GM21786 (cell line): Measurements from ENCODE around the gene CTNNA3.

ENCODE experiments used
- ATAC-seq: cut with Tn5 transposase; IDR thresholded peaks from one replicate; pipeline ENCODE4 v1.9.1; 2021; ENCODE audit not compliant: unreplicated experiment

Gene CTNNA3

DNA sequence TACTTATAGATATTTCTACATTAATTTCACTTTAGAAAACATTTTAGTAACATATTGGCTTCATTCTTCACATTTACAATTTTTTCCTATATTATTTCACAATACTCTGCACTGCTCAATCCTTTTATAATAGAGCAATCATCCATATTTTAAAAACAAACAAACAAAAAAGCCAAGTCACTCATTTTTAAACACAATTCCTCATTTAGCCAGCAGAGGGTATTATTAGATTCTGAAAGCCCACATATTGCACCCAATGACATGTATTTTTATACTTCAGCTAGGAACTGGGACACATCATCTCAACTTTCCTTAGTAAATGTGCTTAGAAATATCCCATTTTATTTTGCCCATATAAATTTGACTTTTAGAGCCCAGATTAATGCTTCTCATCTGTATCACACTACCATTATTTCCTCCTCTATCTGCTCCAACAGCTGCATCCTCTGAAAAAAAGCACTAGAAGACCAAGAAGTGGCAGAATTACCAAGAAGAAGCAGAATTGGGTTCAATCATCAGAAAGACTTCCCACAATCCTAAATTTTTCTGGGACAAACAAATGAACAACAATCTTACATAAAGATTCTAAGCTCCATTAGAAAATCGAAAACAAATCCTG is 29.5 kb downstream of the CTNNA3 start:
- ATAC-seq, result peak; percentile 50

GRCh38 chr10:67665491-67665890 is 30.5 kb downstream of the CTNNA3 start:
- no peak for ATAC-seq

DNA sequence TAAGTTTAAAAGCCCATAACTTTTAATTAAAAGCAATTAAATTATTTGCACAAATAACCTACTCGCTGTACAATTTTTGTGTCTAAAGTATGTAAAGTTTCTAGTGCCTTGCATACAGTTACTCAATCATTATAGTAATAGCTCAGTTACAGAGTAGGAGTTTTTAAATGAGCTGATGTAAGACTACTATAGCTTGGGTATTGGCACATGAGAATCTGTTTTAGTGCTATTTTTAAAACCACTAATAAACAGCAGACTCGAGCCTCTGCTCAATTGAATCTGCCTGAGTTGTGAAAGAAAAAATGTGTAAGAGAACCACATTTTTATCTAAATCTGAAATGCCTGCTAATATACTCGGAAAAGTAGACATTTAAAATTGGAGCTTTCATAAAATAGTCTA is 31.1 kb downstream of the CTNNA3 start:
- no peak for ATAC-seq

- ATAC-seq, result no peak
Measured at GRCh38 chr10:67663449-67664087, 32.4 kb downstream of the CTNNA3 start.

- ATAC-seq, result no peak
Measured at GRCh38 chr10:67662415-67662814, 33.6 kb downstream of the CTNNA3 start.

- no peak for ATAC-seq
Measured at GRCh38 chr10:67659497-67659896, 36.5 kb downstream of the CTNNA3 start.

DNA sequence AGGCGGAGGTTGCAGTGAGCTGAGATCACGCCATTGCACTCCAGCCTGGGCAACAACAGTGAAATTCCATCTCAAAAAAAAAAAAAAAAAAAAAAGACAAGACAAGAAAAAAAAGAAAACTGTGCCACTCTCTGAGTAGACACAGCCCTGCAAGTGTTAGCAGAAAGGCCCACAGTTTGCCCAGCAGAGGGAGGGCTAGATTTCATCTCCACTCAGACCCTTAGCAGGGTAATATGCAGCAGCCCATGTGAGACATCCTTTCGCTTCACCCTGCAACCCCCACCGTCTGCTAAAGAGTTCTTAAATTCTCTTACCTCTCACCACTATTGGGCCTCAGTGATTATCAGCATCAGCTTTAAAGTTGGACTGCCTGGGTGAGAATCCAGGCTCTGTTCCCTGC is 38.2 kb downstream of the CTNNA3 start:
- no peak for ATAC-seq

DNA sequence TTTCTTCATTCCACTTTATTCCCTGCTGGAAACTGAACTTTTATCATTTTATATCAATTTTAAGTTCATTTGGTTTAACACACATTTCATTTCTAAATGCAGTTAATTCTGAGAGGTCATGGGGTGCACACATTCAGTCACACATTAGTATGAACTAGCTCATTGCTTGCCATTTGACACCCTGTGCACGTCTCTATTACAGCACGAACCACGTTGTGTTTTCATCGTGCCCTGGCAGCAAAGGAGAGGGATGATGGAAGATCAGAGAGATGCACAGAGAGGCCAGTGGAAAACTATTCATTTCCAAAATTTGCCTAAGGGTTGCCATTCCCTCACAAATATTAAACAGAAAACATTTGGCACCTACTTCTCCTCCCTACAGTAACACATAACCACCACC is 45.4 kb downstream of the CTNNA3 start:
- ATAC-seq, result no peak

DNA sequence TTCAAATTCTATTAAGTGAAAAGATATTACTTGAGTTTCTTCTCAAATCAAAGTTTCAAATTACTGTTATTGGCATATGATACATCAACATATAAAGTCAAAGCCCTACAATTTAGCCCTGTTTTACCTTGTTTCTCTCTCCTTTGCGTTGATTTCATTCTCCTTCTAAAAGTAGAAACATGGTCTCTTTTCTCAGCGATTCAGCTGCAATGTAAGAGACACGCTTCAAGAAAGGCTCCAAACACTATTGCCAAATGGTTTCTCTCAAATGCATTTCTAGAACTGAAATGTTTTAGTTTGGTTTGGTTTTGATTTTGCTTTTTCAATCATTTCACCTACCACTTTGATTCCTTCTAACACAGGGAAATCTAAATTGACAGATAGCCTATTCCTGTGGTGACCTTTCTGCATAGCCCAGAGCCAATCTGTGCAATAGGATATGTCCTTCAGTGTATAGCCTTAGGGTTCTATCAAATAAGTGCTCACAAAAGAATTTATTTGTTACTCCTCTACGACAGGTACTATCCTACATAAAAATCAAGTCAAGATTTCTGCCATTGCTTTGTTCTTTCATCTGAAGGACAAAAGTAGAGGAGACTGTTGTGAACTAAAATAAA is 47.3 kb downstream of the CTNNA3 start:
- ATAC-seq, result no peak

GRCh38 chr10:67630904-67631303 is 65.1 kb downstream of the CTNNA3 start:
- no peak for ATAC-seq

DNA sequence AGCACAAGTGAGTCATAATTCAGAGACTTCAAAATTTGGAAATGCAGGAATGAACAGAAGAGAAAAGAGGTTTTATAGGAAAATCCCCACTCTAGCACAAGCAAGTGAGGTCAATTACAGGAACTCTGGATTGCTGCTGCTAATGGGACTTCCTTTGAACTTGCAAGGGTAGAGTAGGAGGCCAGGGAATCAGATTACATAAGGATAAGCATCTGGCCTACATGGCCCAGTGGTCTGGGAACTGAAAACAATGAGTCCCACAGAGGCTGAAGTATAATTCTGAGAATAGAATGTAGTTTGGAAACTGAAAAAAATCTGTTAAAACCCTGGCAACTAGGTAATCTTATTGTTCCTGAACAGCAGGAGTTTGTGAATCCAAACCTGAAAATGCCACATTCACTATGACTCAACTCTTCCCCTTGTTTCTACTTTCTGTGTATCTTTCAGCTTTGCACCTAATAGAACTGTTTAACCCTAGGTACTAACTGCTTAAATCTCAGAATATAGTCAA is 66.5 kb downstream of the CTNNA3 start:
- ATAC-seq, result no peak

DNA sequence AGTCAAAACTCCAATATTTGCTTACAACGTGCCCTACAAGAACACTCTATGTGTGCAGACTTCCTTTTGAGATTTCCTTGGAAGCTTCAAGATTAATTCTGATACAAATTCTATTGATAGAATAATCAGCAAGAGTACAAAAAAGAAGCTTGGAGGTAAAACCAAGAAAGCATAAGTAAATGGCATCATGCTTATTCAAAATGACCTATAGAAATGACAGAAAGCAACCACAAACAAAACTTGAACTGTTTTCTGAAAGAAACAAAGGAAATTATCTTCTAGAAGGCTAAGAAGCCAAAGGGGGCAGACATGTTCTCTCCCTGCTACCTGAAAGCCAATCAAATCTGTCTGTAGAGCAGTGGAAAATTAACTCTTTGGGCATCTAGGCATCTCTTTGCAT is 73.0 kb downstream of the CTNNA3 start:
- ATAC-seq, result no peak

DNA sequence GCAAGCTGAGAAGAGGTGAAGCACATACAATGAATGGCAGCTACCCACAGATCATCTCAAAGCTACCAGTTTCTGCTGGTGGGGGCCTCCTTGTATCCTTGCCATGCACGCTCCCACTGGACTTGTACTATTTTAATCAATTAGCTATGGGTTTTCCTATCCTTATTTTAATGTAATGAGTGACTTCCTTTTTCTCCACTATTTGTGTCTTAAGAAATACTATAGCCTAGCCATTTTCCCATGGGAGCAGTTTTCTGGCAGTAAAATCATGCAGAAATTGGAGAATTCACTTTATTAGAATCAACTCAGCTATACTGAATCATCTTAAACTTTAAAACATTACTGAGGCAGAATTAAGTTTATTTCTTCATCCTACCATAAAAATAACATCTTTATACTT is 73.5 kb downstream of the CTNNA3 start:
- no peak for ATAC-seq

GRCh38 chr10:67621834-67622233 is 74.2 kb downstream of the CTNNA3 start:
- no peak for ATAC-seq

DNA sequence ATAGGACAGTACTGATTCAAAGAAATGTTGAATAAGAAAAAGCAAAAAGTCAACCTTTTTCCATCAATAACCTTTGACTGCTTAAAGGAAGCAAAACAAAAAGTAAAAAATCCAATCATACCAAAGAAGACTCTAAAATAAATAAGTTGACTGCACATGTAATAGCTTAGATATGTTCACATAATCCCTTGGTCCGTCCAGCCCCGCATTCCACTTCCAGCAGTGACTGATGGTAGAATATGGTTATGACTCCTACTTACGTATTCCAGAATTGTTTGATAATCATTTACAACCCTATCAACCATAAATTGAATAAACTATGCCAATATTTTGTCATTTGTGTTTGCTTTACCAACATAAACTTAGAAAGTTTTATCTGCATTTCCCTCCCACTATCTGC is 77.9 kb downstream of the CTNNA3 start:
- no peak for ATAC-seq

- peak; percentile 90 for ATAC-seq
Measured at GRCh38 chr10:67612577-67613537, 83.1 kb downstream of the CTNNA3 start.

DNA sequence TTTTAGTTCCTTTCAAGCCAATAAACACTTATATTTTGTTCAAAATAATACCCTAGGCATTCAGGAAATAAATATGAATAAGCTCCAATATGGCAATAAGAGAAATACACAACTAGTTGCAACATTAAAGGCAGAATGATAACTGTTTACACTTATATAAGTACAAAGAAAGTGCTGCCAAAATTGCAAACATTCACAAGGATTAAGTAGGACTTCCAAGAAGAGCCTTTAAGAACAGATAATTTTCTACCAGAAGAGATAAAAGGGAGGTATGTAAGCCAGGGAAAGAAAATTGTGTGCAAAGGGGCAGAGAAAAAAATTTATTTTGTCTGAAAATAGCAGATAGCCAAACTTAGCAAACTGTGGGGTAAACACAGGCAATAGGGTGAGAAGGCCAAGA is 83.8 kb downstream of the CTNNA3 start:
- ATAC-seq, result no peak

DNA sequence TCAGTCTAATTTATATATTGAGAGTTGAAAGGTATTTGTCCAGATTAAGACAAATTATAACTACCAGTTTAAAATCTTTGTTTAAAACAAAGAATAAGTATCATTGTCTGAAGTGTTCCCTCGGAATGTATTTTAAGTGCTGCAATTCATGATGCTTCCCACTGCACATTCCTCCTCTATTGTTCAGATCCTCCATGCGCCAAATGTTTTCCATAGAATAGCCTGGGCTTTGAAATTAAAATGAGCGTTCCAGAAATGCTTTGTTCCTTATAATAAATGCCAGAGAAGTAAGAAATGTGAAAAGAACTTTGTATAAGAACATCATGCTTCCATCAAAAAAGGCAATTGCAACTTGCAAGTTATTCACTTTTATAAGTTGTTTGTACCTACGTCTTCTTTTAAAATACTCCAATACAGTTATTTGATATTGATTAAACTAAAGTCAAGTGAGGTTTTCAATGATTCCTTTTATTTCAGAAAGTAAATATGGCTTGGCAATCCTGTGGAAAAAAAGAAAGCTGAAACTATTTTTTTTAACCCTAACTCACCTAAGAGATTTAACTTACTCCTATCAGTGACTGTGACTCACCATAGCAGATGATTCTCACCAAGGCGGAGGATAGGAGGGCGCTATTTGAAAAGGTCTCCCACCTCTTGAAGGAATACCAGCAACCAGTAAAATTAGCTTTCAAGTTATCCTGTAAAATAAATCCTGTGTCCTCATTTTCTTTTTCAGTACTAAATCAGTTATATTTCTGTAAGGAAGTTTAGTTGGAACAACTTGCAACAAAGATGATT is 85.8 kb downstream of the CTNNA3 start:
- ATAC-seq, result no peak

DNA sequence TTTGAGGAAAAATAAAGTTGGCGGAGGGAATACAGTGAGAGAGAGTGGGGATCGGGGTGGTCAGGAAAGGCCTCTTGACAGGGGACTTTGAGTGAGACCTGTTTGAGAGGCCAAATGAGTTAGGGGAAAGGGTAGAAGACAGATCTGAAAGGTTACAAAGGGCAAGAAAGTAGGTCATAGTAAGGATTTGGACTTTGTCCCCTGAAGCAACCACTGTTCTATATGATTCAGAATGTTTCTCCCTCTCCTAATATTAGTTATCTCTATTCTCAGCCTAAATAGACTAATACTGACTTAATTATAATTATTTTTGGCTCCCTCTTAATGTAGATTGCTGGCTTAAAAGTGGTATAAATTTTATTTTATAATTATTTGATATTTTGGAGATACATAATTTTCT is 88.0 kb downstream of the CTNNA3 start:
- no peak for ATAC-seq

- ATAC-seq, result no peak
Measured at GRCh38 chr10:67607472-67607871, 88.5 kb downstream of the CTNNA3 start.
